Astrocyte of the spinal cord (primary cell): ENCODE measurements around the gene IFRD1.
A peak's percentile ranks its signal among the peaks of the same experiment; 100 is the strongest.
"Not testable (repeated sequence)": the region's sequence is repeated elsewhere in the genome, so short reads cannot be mapped to it uniquely, and the experiment has no call there.

ENCODE experiments used
- DNase-seq: peaks from one replicate; pipeline ENCODE4 v3.0.0; 2011; ENCODE audit warnings: low read depth, low spot score
- H3K4me3 ChIP-seq: 2 replicates; pipeline ENCODE4 v1.5.1; 2011; ENCODE audit warnings: low read depth, mild to moderate bottlenecking, low read length, moderate library complexity
- in situ Hi-C: cut with HindIII; loops from 2 replicates; pipeline ENCODE4 v1.10.0; 2017; ENCODE audit warnings: low sequenced_read_pairs
- TF ChIP-seq, protein P1 (sequence below): IDR thresholded peaks from 2 replicates; pipeline ENCODE4 v1.5.1; 2012; ENCODE audit warnings: low read depth, mild to moderate bottlenecking, low read length, inconsistent platforms

Gene IFRD1

DNA sequence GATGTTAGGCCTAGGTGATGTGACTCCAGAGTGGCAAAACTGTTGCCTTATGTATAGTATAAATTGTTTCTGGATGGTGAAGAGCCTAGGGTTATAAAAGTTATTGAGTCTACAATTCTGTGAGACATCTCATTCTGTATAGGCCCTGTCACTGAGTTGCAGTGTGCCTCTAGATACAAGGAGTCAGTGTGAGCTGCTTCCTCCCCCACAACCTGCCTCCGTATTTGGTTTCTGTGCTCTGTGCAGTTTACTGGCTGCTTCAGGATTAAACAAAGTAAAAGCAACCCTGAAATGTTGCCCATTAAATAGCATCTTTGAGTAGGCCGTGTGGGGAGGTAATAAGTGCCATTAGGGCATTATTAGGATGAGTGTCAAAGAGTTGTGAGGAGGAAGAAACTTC lies 1.9 kb upstream of the IFRD1 start:
- in situ Hi-C loops, result no loop called here
- TF ChIP-seq, protein P1, sequence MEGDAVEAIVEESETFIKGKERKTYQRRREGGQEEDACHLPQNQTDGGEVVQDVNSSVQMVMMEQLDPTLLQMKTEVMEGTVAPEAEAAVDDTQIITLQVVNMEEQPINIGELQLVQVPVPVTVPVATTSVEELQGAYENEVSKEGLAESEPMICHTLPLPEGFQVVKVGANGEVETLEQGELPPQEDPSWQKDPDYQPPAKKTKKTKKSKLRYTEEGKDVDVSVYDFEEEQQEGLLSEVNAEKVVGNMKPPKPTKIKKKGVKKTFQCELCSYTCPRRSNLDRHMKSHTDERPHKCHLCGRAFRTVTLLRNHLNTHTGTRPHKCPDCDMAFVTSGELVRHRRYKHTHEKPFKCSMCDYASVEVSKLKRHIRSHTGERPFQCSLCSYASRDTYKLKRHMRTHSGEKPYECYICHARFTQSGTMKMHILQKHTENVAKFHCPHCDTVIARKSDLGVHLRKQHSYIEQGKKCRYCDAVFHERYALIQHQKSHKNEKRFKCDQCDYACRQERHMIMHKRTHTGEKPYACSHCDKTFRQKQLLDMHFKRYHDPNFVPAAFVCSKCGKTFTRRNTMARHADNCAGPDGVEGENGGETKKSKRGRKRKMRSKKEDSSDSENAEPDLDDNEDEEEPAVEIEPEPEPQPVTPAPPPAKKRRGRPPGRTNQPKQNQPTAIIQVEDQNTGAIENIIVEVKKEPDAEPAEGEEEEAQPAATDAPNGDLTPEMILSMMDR, result no peak
- no peak overlapping the region for H3K4me3 ChIP-seq
- DNase-seq, result no peak

DNA sequence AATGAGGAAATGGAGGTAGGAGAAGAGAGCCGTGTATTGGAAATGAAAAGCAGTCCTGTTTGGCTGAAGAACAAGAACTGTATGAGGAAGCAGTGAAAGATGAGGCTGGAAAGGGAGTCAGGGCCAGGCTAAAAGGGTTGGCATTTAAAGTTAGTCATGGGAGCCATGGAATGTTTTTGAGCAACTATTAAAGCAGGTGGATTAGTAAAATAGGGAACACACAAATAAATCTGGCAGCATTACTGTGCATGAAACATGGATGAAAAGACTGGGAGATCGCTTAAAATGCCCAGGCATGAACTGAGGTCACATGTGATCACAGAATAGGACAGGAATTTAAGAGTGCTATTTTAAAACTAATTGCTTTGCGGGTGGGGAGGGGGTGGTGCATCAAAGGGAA lies 1.4 kb upstream of the IFRD1 start:
- DNase-seq, result no peak
- TF ChIP-seq, protein P1, result no peak
- H3K4me3 ChIP-seq, result no peak overlapping the region
- in situ Hi-C loops, result no loop called here

DNA sequence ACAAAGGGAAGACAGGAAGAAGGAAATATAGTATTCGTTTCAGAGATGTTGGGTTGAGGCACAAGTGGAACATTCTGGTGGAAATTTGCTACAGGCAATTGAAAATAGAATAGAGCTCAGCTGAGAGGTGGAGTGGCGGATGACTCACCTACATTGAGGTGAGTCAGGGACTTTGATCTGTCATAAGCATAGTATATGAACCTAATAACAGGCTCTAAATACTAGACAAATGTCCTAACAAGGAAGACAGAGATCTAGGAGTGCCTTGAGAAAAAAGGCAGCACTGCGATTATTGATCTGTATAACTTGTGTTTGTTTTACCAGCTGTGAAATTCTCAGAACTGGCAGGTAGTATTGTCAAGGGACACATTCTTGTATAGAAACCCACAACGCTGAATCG lies 907 bp upstream of the IFRD1 start:
- peak overlapping the region; percentile 100 for H3K4me3 ChIP-seq
- in situ Hi-C loops, result no loop called here
- peak; percentile 41 for DNase-seq
- TF ChIP-seq, protein P1, result no peak

DNA sequence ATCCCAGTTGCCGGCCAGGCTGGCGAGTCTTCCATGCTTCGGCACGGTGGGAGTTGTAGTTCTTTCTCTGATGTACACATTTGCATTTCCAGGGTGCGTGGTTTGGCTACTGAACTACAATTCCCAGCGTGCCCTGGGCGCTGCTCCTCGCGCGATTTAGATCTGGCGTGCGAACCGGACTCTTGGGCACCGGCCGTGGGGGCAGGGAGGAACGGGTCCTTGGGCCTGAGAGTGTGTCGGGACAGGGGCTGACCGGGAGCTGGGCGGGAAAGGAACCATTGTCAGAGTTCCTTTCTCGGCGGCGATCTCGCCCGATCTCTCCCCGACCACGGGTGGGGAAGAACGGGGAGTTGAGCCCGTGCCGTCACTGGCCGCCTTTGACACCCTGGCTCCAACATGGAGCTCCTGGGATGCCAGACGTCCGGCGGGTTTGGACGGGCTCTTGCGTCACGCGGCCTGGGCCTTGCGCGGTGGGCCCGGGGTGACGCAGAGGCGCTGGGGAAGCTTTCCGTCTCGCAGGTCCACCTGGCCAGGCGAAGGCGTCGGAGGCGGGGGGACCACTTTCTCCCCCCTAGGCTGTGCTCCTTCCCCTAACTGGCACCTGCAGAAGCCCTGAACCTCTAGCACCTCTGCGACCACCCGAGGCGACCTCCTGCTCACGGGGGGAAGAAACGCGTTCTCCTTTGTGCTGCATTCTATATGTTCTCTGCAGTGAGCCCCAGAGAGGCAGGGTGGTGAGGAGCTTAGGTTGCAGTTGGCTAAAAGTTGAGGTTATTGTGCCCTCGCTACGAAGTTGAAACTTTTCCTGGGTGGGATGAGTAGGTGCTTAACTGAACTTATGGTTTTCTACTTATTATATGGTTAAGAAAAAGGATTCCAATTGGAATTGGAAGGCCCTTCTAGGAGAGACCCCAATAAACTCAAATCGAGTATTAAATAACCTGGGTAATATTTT lies 824 bp downstream of the IFRD1 start:
- peak overlapping the region; percentile 100 for H3K4me3 ChIP-seq

DNA sequence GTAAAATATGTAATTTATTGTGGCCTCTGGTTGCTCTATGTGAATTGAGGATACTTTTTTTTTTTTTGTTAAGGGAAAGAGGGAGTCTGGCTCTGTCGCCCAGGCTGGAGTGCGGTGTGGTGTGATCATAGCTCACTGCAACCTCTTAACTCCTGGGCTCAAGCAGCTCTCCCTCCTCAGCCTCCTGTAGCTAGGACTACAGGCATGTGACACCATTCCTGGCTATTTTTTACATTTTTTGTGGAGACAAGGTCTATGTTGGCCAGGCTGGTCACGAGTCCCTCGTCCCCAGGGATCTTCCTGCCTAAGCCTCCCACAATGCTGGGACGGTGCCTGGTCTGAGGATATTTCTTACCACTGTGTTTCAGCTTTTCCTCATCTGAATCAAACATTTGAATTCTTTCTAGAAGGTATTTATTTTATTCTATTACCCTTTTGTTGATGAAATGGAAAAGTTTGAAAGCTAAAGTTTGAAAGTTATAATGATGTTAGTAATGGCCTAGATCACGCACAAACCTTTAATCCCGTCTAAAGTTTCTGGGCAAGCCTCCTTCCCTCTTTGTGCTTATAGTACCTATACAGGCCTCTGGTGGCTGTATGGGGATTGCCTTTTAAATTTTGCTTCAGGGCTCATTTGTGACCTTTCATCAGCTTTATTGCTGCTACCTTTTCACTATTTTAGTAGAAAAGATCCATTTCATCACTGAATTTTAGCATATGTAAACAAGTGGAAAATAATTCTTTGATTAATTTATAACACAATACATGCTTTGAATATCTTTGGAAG lies 2.0 kb downstream of the IFRD1 start:
- peak overlapping the region; percentile 100 for H3K4me3 ChIP-seq
- in situ Hi-C loops, result no loop called here
- TF ChIP-seq, protein P1, result peak; percentile 42
- peak; percentile 43 for DNase-seq

More for the DNA sequence above, 824 bp downstream of the IFRD1 start:
- TF ChIP-seq, protein P1, result no peak
- DNase-seq, result peak; percentile 97
- in situ Hi-C loops, result no loop called here

DNA sequence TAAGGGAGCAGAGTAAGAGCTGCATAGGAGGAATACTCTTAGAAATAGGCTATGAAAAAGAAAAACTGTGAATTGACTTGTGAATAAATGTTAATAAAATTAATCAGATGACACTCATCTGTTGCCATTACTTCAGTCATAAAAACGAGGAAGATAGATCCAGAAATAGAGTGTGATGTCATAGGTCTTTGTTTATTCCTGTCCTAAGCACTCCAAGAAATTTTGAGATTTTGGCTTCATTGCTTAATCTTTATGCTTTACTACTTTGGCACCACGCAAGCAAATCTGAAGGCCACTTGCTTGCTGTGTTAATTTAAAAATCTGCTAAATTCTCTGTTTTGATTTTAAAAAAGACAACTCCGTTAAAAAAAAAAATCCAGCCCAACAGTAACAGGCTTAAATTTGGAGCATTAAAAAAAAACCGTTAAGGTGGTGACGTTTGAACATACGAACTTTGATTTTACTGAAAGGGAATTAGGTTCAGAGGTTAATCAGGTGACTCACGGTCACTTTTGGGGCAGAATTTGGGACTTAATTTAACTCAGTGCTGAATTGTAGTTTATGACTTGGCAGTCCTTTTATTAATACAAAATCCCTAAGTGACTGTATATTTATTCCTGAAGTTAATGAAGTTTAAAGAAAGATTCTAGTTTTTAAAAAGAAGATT lies 3.4 kb downstream of the IFRD1 start:
- DNase-seq, result peak; percentile 33
- no peak overlapping the region for H3K4me3 ChIP-seq
- in situ Hi-C loops, result no loop called here
- TF ChIP-seq, protein P1, result no peak

DNA sequence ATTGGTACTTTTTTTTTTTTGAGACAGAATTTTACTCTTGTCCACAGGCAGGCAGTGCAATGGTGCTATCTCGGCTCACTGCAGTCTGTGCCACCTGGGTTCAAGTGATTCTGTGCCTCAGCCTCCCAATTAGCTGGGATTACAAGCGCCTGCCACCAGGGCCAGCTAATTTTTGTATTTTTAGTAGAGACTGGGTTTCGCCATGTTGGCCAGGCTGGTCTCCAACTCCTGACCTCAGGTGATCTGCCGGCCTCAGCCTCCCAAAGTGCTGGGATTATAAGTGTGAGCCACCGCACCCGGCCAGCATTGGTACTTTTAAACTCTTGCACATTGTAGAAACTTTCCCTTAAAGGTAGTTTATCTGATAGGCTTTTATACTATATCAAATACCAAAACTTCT lies 3.9 kb downstream of the IFRD1 start:
- DNase-seq, H3K4me3 ChIP-seq, in situ Hi-C loops: not testable (repeated sequence)
